Gastroesophageal sphincter (tissue), 3 donors: ENCODE data around the gene RAB19.

ENCODE experiments used
- EP300 ChIP-seq: sonication (generic); formaldehyde crosslinking; IDR thresholded peaks from one replicate; pipeline ENCODE4 v1.6.1; 2017; ENCODE audit warnings: antibody characterized with exemption, mild to moderate bottlenecking
- TF ChIP-seq, protein P1 (sequence below), 4 experiments: fragments of 200-600 bp in 2 of 4; fragments of 450-650 bp in 2 of 4; sonication (generic) in 1 of 4; IDR thresholded peaks; one replicate each; pipeline ENCODE4 v1.5.1; 2017 to 2019; ENCODE audit warnings: antibody characterized with exemption in 4 of 4, mild to moderate bottlenecking in 2 of 4, moderate library complexity in 2 of 4

DNA sequence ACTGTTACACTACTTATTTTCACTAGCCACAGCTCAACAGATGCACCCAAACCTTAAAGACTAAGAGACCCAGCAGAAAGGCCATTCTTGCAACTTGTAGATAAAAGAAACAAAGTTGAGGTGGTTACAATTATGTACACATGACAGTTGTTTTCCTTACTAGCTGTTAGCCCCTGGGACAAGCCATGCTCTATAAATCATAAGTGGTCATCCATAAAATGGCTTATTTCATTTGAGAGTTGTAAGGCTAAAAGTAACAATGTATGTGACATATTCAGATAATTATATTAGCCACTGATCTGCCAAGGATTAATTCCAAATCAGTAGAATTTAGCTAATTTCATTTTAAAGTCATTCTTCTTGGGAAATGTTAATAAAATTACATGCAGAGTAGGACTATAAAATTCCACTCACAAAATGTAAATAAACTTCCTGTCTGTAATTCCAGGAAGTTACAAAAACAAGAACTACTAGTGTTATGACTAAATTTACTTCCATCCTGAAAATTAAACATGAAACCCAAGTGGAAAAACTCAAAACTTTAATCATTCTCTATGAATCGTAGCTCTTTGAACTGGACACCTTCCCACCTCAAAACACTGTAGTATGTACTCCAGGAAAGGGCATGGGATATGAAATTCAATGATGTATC lies 18.8 kb upstream of the RAB19 start:
- TF ChIP-seq, protein P1, sequence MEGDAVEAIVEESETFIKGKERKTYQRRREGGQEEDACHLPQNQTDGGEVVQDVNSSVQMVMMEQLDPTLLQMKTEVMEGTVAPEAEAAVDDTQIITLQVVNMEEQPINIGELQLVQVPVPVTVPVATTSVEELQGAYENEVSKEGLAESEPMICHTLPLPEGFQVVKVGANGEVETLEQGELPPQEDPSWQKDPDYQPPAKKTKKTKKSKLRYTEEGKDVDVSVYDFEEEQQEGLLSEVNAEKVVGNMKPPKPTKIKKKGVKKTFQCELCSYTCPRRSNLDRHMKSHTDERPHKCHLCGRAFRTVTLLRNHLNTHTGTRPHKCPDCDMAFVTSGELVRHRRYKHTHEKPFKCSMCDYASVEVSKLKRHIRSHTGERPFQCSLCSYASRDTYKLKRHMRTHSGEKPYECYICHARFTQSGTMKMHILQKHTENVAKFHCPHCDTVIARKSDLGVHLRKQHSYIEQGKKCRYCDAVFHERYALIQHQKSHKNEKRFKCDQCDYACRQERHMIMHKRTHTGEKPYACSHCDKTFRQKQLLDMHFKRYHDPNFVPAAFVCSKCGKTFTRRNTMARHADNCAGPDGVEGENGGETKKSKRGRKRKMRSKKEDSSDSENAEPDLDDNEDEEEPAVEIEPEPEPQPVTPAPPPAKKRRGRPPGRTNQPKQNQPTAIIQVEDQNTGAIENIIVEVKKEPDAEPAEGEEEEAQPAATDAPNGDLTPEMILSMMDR (IDR thresholded peaks at IDR 0.05) = no peak
- no peak for TF ChIP-seq EP300
